ENCODE data around the gene PRKD1. TPM values are rescaled to one million over a fixed set of nuclear protein-coding genes. Genes with fewer than 3 reads are reported as not detected.

PRKD1 gene
- total RNA-seq, 1 experiment from 2014 or later: 3.2 TPM

- DNase-seq: no peak
- no peaks in the 10 kb centered on the region for H3K27me3 ChIP-seq (ENCODE audit: control insufficient read depth, insufficient read depth, low read length)
- H3K36me3 ChIP-seq (replicated peaks; ENCODE audit: control insufficient read depth, insufficient read depth, low read length): no peaks in the 10 kb centered on the region
- no peak overlapping the region for H3K4me3 ChIP-seq (ENCODE audit: insufficient read depth, low read depth, low read length)
Observed at GRCh38 chr14:29918981-29919380, 8.7 kb downstream of the PRKD1 start.

- H3K27me3 ChIP-seq (ENCODE audit: control insufficient read depth, insufficient read depth, low read length): no peaks in the 10 kb centered on the region
- H3K4me3 ChIP-seq (ENCODE audit: insufficient read depth, low read depth, low read length): no peak overlapping the region
- H3K36me3 ChIP-seq (replicated peaks; ENCODE audit: control insufficient read depth, insufficient read depth, low read length): no peaks in the 10 kb centered on the region
- DNase-seq: no peak
Observed at GRCh38 chr14:29913566-29913965, 14.1 kb downstream of the PRKD1 start.

- Histone ChIP-seq H3K27me3 (ENCODE audit: control insufficient read depth, insufficient read depth, low read length) (no peaks in the 10 kb centered on the region), H3K36me3 (replicated peaks; ENCODE audit: control insufficient read depth, insufficient read depth, low read length) (no peaks in the 10 kb centered on the region), H3K4me3 (ENCODE audit: insufficient read depth, low read depth, low read length) (no peak overlapping the region)
- no peak for DNase-seq
Observed at GRCh38 chr14:29911810-29912209, 15.8 kb downstream of the PRKD1 start.

GRCh38 chr14:29908652-29909577, 18.7 kb downstream of the PRKD1 start:
- H3K36me3 ChIP-seq (replicated peaks; ENCODE audit: control insufficient read depth, insufficient read depth, low read length): no peaks in the 10 kb centered on the region
- no peak for DNase-seq
- no peak overlapping the region for H3K4me3 ChIP-seq (ENCODE audit: insufficient read depth, low read depth, low read length)
- no peaks in the 10 kb centered on the region for H3K27me3 ChIP-seq (ENCODE audit: control insufficient read depth, insufficient read depth, low read length)

- H3K4me3 ChIP-seq (ENCODE audit: insufficient read depth, low read depth, low read length): no peak overlapping the region
- no peak for DNase-seq
- no peaks in the 10 kb centered on the region for H3K27me3 ChIP-seq (ENCODE audit: control insufficient read depth, insufficient read depth, low read length)
- no peaks in the 10 kb centered on the region for H3K36me3 ChIP-seq (replicated peaks; ENCODE audit: control insufficient read depth, insufficient read depth, low read length)
Observed at GRCh38 chr14:29906256-29906870, 21.3 kb downstream of the PRKD1 start.

GRCh38 chr14:29905543-29905942, 22.1 kb downstream of the PRKD1 start:
- Histone ChIP-seq H3K27me3 (ENCODE audit: control insufficient read depth, insufficient read depth, low read length) (no peaks in the 10 kb centered on the region), H3K36me3 (replicated peaks; ENCODE audit: control insufficient read depth, insufficient read depth, low read length) (no peaks in the 10 kb centered on the region), H3K4me3 (ENCODE audit: insufficient read depth, low read depth, low read length) (no peak overlapping the region)
- no peak for DNase-seq

GRCh38 chr14:29900609-29901350, 26.9 kb downstream of the PRKD1 start:
- Histone ChIP-seq H3K27me3 (ENCODE audit: control insufficient read depth, insufficient read depth, low read length) (no peaks in the 10 kb centered on the region), H3K4me3 (ENCODE audit: insufficient read depth, low read depth, low read length) (no peak overlapping the region), H3K36me3 (replicated peaks; ENCODE audit: control insufficient read depth, insufficient read depth, low read length) (no peaks in the 10 kb centered on the region)
- DNase-seq: no peak

GRCh38 chr14:29898470-29898869, 29.2 kb downstream of the PRKD1 start:
- H3K27me3 ChIP-seq (ENCODE audit: control insufficient read depth, insufficient read depth, low read length): no peaks in the 10 kb centered on the region
- no peak for DNase-seq
- no peak overlapping the region for H3K4me3 ChIP-seq (ENCODE audit: insufficient read depth, low read depth, low read length)
- H3K36me3 ChIP-seq (replicated peaks; ENCODE audit: control insufficient read depth, insufficient read depth, low read length): no peaks in the 10 kb centered on the region

- no peak overlapping the region for H3K4me3 ChIP-seq (ENCODE audit: insufficient read depth, low read depth, low read length)
- no peak for DNase-seq
- no peaks in the 10 kb centered on the region for H3K36me3 ChIP-seq (replicated peaks; ENCODE audit: control insufficient read depth, insufficient read depth, low read length)
- no peaks in the 10 kb centered on the region for H3K27me3 ChIP-seq (ENCODE audit: control insufficient read depth, insufficient read depth, low read length)
Observed at GRCh38 chr14:29897181-29897580, 30.5 kb downstream of the PRKD1 start.

GRCh38 chr14:29896354-29896821, 31.3 kb downstream of the PRKD1 start:
- Histone ChIP-seq H3K36me3 (replicated peaks; ENCODE audit: control insufficient read depth, insufficient read depth, low read length) (no peaks in the 10 kb centered on the region), H3K27me3 (ENCODE audit: control insufficient read depth, insufficient read depth, low read length) (no peaks in the 10 kb centered on the region), H3K4me3 (ENCODE audit: insufficient read depth, low read depth, low read length) (no peak overlapping the region)
- no peak for DNase-seq

GRCh38 chr14:29895591-29896083, 32.0 kb downstream of the PRKD1 start:
- H3K36me3 ChIP-seq (replicated peaks; ENCODE audit: control insufficient read depth, insufficient read depth, low read length): no peaks in the 10 kb centered on the region
- H3K27me3 ChIP-seq (ENCODE audit: control insufficient read depth, insufficient read depth, low read length): no peaks in the 10 kb centered on the region
- no peak for DNase-seq
- H3K4me3 ChIP-seq (ENCODE audit: insufficient read depth, low read depth, low read length): no peak overlapping the region

GRCh38 chr14:29893989-29894388, 33.7 kb downstream of the PRKD1 start:
- no peaks in the 10 kb centered on the region for H3K36me3 ChIP-seq (replicated peaks; ENCODE audit: control insufficient read depth, insufficient read depth, low read length)
- no peak overlapping the region for H3K4me3 ChIP-seq (ENCODE audit: insufficient read depth, low read depth, low read length)
- DNase-seq: no peak
- H3K27me3 ChIP-seq (ENCODE audit: control insufficient read depth, insufficient read depth, low read length): no peaks in the 10 kb centered on the region

GRCh38 chr14:29892327-29892726, 35.3 kb downstream of the PRKD1 start:
- no peak for DNase-seq
- Histone ChIP-seq H3K27me3 (ENCODE audit: control insufficient read depth, insufficient read depth, low read length) (no peaks in the 10 kb centered on the region), H3K36me3 (replicated peaks; ENCODE audit: control insufficient read depth, insufficient read depth, low read length) (no peaks in the 10 kb centered on the region), H3K4me3 (ENCODE audit: insufficient read depth, low read depth, low read length) (no peak overlapping the region)

- Histone ChIP-seq H3K36me3 (replicated peaks; ENCODE audit: control insufficient read depth, insufficient read depth, low read length) (no peaks in the 10 kb centered on the region), H3K4me3 (ENCODE audit: insufficient read depth, low read depth, low read length) (no peak overlapping the region), H3K27me3 (ENCODE audit: control insufficient read depth, insufficient read depth, low read length) (no peaks in the 10 kb centered on the region)
- DNase-seq: no peak
Observed at GRCh38 chr14:29885988-29886387, 41.7 kb downstream of the PRKD1 start.
